ENCODE data around the gene CHST11. TPM values are rescaled to one million over a fixed set of nuclear protein-coding genes. Genes with fewer than 3 reads are reported as not detected.

CHST11 gene
- total and polyA plus RNA-seq, 2 of the 4 experiments (the other 2 are of a cell fraction), result 1.4 to 2.7 TPM

DNA sequence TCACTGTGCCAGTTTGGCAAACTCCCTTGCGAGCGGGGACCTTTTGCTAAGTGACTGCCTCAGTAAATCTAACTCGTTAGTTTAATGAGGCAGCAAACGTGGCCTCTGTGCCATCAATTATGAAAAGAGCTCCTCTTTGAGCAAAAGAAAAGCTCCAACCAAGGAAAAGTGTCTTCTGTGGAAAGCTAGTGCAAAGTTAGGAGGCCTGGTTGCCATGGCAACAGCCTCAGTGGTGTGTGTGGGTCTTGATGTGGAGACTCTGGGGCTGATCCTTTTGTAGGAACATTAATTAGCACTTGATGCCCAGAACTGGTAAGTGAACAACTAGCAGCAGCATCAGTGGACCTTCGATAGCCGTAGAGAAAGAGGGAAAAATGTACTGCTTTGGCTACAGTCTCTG is 145.7 kb downstream of the CHST11 start (continued):
- no peak for TF ChIP-seq FOS (IDR thresholded peaks at IDR 0.05; ENCODE audit: low read depth, low read length)
- no peak for TF ChIP-seq SMC3 (IDR thresholded peaks at IDR 0.05; ENCODE audit: low read depth, low read length)

DNA sequence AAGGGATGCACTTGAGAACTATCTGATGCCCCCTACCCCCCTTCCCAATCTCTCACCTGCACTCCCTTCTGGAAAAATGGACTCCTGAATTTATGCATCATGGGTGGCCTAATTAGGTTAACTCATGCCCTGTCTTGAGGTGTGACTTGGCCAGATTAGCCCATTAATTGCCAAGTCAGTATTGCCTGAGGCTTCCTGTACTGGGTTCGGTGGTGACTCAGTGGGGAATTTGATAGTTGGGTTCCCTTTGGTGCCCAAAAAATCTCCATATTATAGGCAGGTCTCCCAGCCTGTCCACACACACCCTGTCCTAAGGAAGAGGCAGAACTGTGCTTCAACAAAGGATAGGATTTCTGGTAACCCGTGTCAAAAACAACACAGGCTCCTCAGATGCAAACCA is 146.1 kb downstream of the CHST11 start:
- Histone ChIP-seq H3K4me1 (ENCODE audit: control insufficient read depth, insufficient read depth, low read length) (peaks cover 7% of the 10 kb centered on the region), H3K4ac (ENCODE audit: low read depth, low read length) (0 out of 2 replicates have a peak overlapping the region, but pooled peaks have one; percentile 16), H3K36me3 (ENCODE audit: control insufficient read depth, insufficient read depth, low read length) (no peaks in the 10 kb centered on the region), H3K14ac (replicated peaks; ENCODE audit: low read depth, low read length) (peak overlapping the region; percentile 58; the same call in 1 of the 2 replicates), H3K9me3 (ENCODE audit: control insufficient read depth, insufficient read depth, low read length) (no peaks in the 10 kb centered on the region), H4K91ac (ENCODE audit: insufficient read depth, low read depth, low read length) (no peak overlapping the region), H3K18ac (ENCODE audit: low read depth, low read length) (no peak overlapping the region), H3K4me3 (ENCODE audit: insufficient read depth, low read depth, low read length) (no peak overlapping the region), H2AK5ac (ENCODE audit: low read depth, low read length) (peak overlapping the region; percentile 53; the same call in 1 of the 2 replicates), H3K56ac (ENCODE audit: extremely low read depth, insufficient read depth, low read length) (no peak overlapping the region), H2BK20ac (ENCODE audit: low read depth, low read length) (peak overlapping the region; percentile 16; the same call in 1 of the 2 replicates), H2AFZ (replicated peaks; ENCODE audit: low read length, poor library complexity) (no peak overlapping the region), H4K5ac (ENCODE audit: low read depth, low read length) (no peak overlapping the region), H4K20me1 (ENCODE audit: insufficient read depth, low read length) (peaks cover 7% of the 10 kb centered on the region; the same call in 1 of the 2 replicates), H2BK5ac (ENCODE audit: low read depth, low read length, poor library complexity, severe bottlenecking) (no peak overlapping the region), H2BK15ac (ENCODE audit: low read depth, low read length) (no peak overlapping the region), H3K9ac (ENCODE audit: low read depth, low read length) (no peak overlapping the region), H3K27ac (ENCODE audit: insufficient read depth, low read length) (no peak overlapping the region), H2BK120ac (ENCODE audit: low read depth, low read length) (peak overlapping the region; percentile 28; the same call in 1 of the 2 replicates), H3K4me2 (ENCODE audit: low read depth, low read length) (no peak overlapping the region), H3K23ac (ENCODE audit: low read depth, low read length) (no peak overlapping the region), H2AK9ac (replicated peaks; ENCODE audit: low read depth, low read length, poor library complexity) (no peak overlapping the region), H3K9me1 (ENCODE audit: insufficient read depth, low read length) (peaks cover 19% of the 10 kb centered on the region), H3K79me1 (ENCODE audit: low read depth in 1 of 2, low read length in 2 of 2) (peaks cover 0 to 4% of the 10 kb centered on the region in 2 experiments; a peak in 1 of 4 replicates), H4K8ac (ENCODE audit: low read depth in 2 of 2, low read length in 2 of 2) (0 out of 4 replicates have a peak overlapping the region, but pooled peaks of 1 of the 2 experiments have one; percentile 11), H3K27me3 (ENCODE audit: control insufficient read depth, insufficient read depth, low read length) (no peaks in the 10 kb centered on the region)
- POLR2A ChIA-PET (ENCODE audit: unreplicated experiment), result no interaction called here
- ATAC-seq (ENCODE audit: low read depth) (no peak), DNase-seq (no peak)
- CTCF ChIA-PET, result interaction anchor here (1.4 kb wide), 1 partner anchor 188 kb away, joined by 3 read pairs; no protein-coding TSS in a partner anchor
- dilution Hi-C loops (cut with HindIII; ENCODE audit: low sequenced_read_pairs, unreplicated experiment), result no loop called here
- intact Hi-C loops (cut with micrococcal nuclease), result no loop called here
- TF ChIP-seq MAFK (IDR thresholded peaks at IDR 0.05; ENCODE audit: low read depth, low read length), result no peak
- no peak for TF ChIP-seq FOS (IDR thresholded peaks at IDR 0.05; ENCODE audit: low read depth, low read length)
- no peak for TF ChIP-seq CEBPB (IDR thresholded peaks at IDR 0.05; ENCODE audit: low read depth, low read length)
- TF ChIP-seq MAZ (IDR thresholded peaks at IDR 0.05; ENCODE audit: borderline replicate concordance, low read depth, low read length), result no peak
- TF ChIP-seq, protein P1, sequence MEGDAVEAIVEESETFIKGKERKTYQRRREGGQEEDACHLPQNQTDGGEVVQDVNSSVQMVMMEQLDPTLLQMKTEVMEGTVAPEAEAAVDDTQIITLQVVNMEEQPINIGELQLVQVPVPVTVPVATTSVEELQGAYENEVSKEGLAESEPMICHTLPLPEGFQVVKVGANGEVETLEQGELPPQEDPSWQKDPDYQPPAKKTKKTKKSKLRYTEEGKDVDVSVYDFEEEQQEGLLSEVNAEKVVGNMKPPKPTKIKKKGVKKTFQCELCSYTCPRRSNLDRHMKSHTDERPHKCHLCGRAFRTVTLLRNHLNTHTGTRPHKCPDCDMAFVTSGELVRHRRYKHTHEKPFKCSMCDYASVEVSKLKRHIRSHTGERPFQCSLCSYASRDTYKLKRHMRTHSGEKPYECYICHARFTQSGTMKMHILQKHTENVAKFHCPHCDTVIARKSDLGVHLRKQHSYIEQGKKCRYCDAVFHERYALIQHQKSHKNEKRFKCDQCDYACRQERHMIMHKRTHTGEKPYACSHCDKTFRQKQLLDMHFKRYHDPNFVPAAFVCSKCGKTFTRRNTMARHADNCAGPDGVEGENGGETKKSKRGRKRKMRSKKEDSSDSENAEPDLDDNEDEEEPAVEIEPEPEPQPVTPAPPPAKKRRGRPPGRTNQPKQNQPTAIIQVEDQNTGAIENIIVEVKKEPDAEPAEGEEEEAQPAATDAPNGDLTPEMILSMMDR (conservative IDR thresholded peaks at IDR 0.05; ENCODE audit: low read depth, low read length), result no peak
- no peak for TF ChIP-seq SMC3 (IDR thresholded peaks at IDR 0.05; ENCODE audit: low read depth, low read length)
- BruUV-seq (replicated peaks), result no TSS peak
- WGBS, 2 experiments (ENCODE audit: extremely low coverage in 2 of 2, insufficient read length in 1 of 2), result no CpG with 5 or more reads among the region's 2 CpGs
- in situ Hi-C loops (cut with MboI; ENCODE audit: low sequenced_read_pairs), result no loop called here
